Stomach (tissue), 9 donors: ENCODE measurements around the gene LRRC61. TPM values are rescaled to one million over a fixed set of nuclear protein-coding genes. Genes with fewer than 3 reads are reported as not detected.

Source experiments
- DNase-seq, 2 donors: peaks; one replicate each; pipeline versions ENCODE4 v3.0.0 to v3.0.0-alpha.2; 2013 to 2019
- H3K27ac ChIP-seq, 5 donors: fragments of 200-600 bp in 4 of 5; sonication (generic) in 4 of 5; one replicate each; pipeline ENCODE4 v1.5.1; 2013 to 2019; ENCODE audit warnings: mild to moderate bottlenecking in 1 of 5, moderate library complexity in 1 of 5
- H3K27me3 ChIP-seq, 3 donors: fragments of 200-600 bp; sonication (generic); one replicate each; pipeline ENCODE4 v1.5.1; 2017 to 2019; ENCODE audit warnings: mixed run types in 1 of 3
- H3K36me3 ChIP-seq, 4 donors: fragments of 200-600 bp; sonication (generic); 1 replicate in 3 of 4; 2 replicates in 1 of 4; pipeline ENCODE4 v1.5.1; 2016 to 2019
- H3K4me1 ChIP-seq, 4 donors: fragments of 200-600 bp; sonication (generic); one replicate each; pipeline ENCODE4 v1.5.1; 2016 to 2019
- H3K4me3 ChIP-seq, 4 donors: fragments of 200-600 bp; sonication (generic) in 3 of 4; one replicate each; pipeline ENCODE4 v1.5.1; 2016 to 2019; ENCODE audit warnings: mild to moderate bottlenecking in 1 of 4
- H3K9me3 ChIP-seq, 4 donors: fragments of 200-600 bp; sonication (generic); one replicate each; pipeline ENCODE4 v1.5.1; 2016 to 2019
- CTCF ChIP-seq, 7 experiments: fragments of 450-650 bp in 4 of 7; fragments of 200-600 bp in 3 of 7; sonication (generic) in 3 of 7; IDR thresholded peaks; one replicate each; pipeline ENCODE4 v1.5.1; 2016 to 2019; ENCODE audit warnings: antibody characterized with exemption in 7 of 7, control low read depth in 2 of 7, mild to moderate bottlenecking in 1 of 7
- EP300 ChIP-seq: sonication (generic); formaldehyde crosslinking; IDR thresholded peaks from one replicate; pipeline ENCODE4 v1.6.1; 2017; ENCODE audit warnings: antibody characterized with exemption
- POLR2A ChIP-seq, 4 donors: fragments of 450-650 bp; IDR thresholded peaks; one replicate each; pipeline ENCODE4 v1.6.1; 2016; ENCODE audit warnings: antibody characterized with exemption in 4 of 4, control low read depth in 2 of 4, mild to moderate bottlenecking in 1 of 4, moderate library complexity in 1 of 4
- POLR2AphosphoS5 ChIP-seq, 3 donors: sonication (generic); formaldehyde crosslinking; IDR thresholded peaks; one replicate each; pipeline ENCODE4 v1.6.1; 2016; ENCODE audit warnings: antibody characterized with exemption in 3 of 3
- WGBS, 5 donors: extraction: QIAGEN DNeasy Blood & Tissue Kit in 3 of 5; methylation state at CpG; one replicate each; pipeline versions ENCODE4 v1.1.5 to v1.1.7; 2013 to 2018; 5-methylcytosine and 5-hydroxymethylcytosine counted together
- intact Hi-C: fragments of 100-400 bp; cut with DNase I; formaldehyde crosslinking; loops from one replicate; pipeline ENCODE4 v1.15.1; 2023; ENCODE audit warnings: low total_unique reads
- polyA plus RNA-seq, 3 donors: library from polyadenylated mRNA; stranded (reverse); fragments of 200-250 nt; gene quantifications; one replicate each; pipeline ENCODE4 v1.2.3, GENCODE V29; 2013
- total RNA-seq, 5 donors: library from RNA; depleted of rRNA; stranded (reverse); fragments of >200 nt; gene quantifications; one replicate each; pipeline versions ENCODE4 v1.1.0 to v1.2.3, GENCODE V29; 2014 to 2016
- donor health status: healthy with polysubstance abuse.
- donor health status: Bipolar disorder and iron deficiency.
- donor health status: healthy.

Gene LRRC61
- total and polyA plus RNA-seq, 8 donors: 5.6 to 15.9 (median 9.6) TPM; not detected in 2

- peaks cover 32 to 73% (median 58%) of the 10 kb centered on the region in 4 donors for H3K4me1 ChIP-seq
- TF ChIP-seq POLR2AphosphoS5 (IDR thresholded peaks at IDR 0.05): peak in 2 of 3 donors; percentile 4 to 11
- TF ChIP-seq POLR2A (IDR thresholded peaks at IDR 0.05): no peak
- no peak for TF ChIP-seq CTCF (IDR thresholded peaks at IDR 0.05)
- no peak for TF ChIP-seq EP300
- peak overlapping the region; percentile 57 to 60 (median 58) for H3K4me3 ChIP-seq
- peak; percentile 55 to 87 for DNase-seq
- WGBS, 5 donors: 15 to 33% (median 17%) methylated on average over 18 to 39 of the region's 39 CpGs
- H3K27me3 ChIP-seq: peaks cover 0 to 24% (median 13%) of the 10 kb centered on the region in 3 donors
- intact Hi-C loops: no loop called here
- H3K36me3 ChIP-seq: peaks cover 0 to 17% (median 14%) of the 10 kb centered on the region in 4 donors
- H3K27ac ChIP-seq: peak overlapping the region; percentile 50 to 88 (median 86)
- H3K9me3 ChIP-seq: peaks cover 0 to 7% (median 0%) of the 10 kb centered on the region in 4 donors
Measured at GRCh38 chr7:150340024-150340749, 17.0 kb downstream of the LRRC61 start.

- Histone ChIP-seq H3K27me3 (peaks cover 0 to 24% (median 13%) of the 10 kb centered on the region in 3 donors), H3K4me3 (peak overlapping the region; percentile 57 to 60 (median 58)), H3K36me3 (peaks cover 0 to 17% (median 14%) of the 10 kb centered on the region in 4 donors), H3K9me3 (peaks cover 0 to 7% (median 0%) of the 10 kb centered on the region in 4 donors), H3K27ac (peak overlapping the region; percentile 13 to 88 (median 86)), H3K4me1 (peaks cover 27 to 66% (median 51%) of the 10 kb centered on the region in 4 donors)
- TF ChIP-seq EP300 (no peak), CTCF (IDR thresholded peaks at IDR 0.05) (no peak), POLR2AphosphoS5 (IDR thresholded peaks at IDR 0.05) (no peak), POLR2A (IDR thresholded peaks at IDR 0.05) (no peak)
- WGBS, 5 donors: 8 to 17% (median 14%) methylated on average over 23 to 29 of the region's 29 CpGs
- DNase-seq: no peak
- intact Hi-C loops: no loop called here
Measured at GRCh38 chr7:150340875-150341262, 17.7 kb downstream of the LRRC61 start.

- H3K27me3 ChIP-seq: peaks cover 0 to 24% (median 13%) of the 10 kb centered on the region in 3 donors
- 10 to 15% (median 12%) methylated on average over 39 to 49 of the region's 49 CpGs for WGBS, 5 donors
- peaks cover 0 to 7% (median 0%) of the 10 kb centered on the region in 4 donors for H3K9me3 ChIP-seq
- H3K4me1 ChIP-seq: peaks cover 22 to 60% (median 48%) of the 10 kb centered on the region in 4 donors
- intact Hi-C loops: no loop called here
- TF ChIP-seq CTCF (IDR thresholded peaks at IDR 0.05): no peak
- TF ChIP-seq POLR2AphosphoS5 (IDR thresholded peaks at IDR 0.05): peak in 1 of 3 donors; percentile 9
- peak; percentile 51 to 84 for DNase-seq
- H3K27ac ChIP-seq: peak within 1 kb of the TSS; percentile 50 to 88 (median 86)
- peak within 1 kb of the TSS; percentile 57 to 60 (median 58) for H3K4me3 ChIP-seq
- peaks cover 0 to 17% (median 14%) of the 10 kb centered on the region in 4 donors for H3K36me3 ChIP-seq
Measured at GRCh38 chr7:150341263-150342120, 18.3 kb downstream of the LRRC61 start, which contains the start of gene RARRES2. RARRES2 (minus strand) TSS chr7:150341629; CDS start chr7:150340609, 1,020 bp downstream.

- Histone ChIP-seq H3K4me1 (peaks cover 22 to 54% (median 45%) of the 10 kb centered on the region in 4 donors), H3K27ac (peak overlapping the region in 4 of 5 donors; percentile 80 to 88 (median 86)), H3K4me3 (peak overlapping the region in 2 of 4 donors; percentile 57), H3K36me3 (peaks cover 0 to 14% (median 10%) of the 10 kb centered on the region in 4 donors), H3K9me3 (peaks cover 0 to 7% (median 0%) of the 10 kb centered on the region in 4 donors), H3K27me3 (peaks cover 0 to 24% (median 13%) of the 10 kb centered on the region in 3 donors)
- DNase-seq: no peak
- intact Hi-C loops: no loop called here
- no peak for TF ChIP-seq CTCF (IDR thresholded peaks at IDR 0.05)
- TF ChIP-seq POLR2A (IDR thresholded peaks at IDR 0.05): no peak
- TF ChIP-seq EP300: no peak
- WGBS, 5 donors: 86 to 90% (median 89%) methylated on average over 9 of the region's 9 CpGs
Measured at GRCh38 chr7:150342121-150342408, 18.9 kb downstream of the LRRC61 start.
